T-helper 2 cell treated with Interferon-gamma antibody and Interleukin-4, amounts not matched to agents 5 μg/mL and 100 μg/mL, for 36 hours (primary cell): ENCODE results near the gene ZRSR2.

ENCODE experiments used
- DNase-seq: peaks from one replicate; pipeline ENCODE4 v3.0.0; 2021; ENCODE audit warnings: low spot score
- H3K27ac Mint-ChIP-seq: one replicate; pipeline ENCODE4 v1.8.0; 2021; ENCODE audit warnings: mild to moderate bottlenecking, mixed read lengths
- H3K27me3 Mint-ChIP-seq: one replicate; pipeline ENCODE4 v1.8.0; 2021; ENCODE audit warnings: low read depth, mixed read lengths
- H3K36me3 Mint-ChIP-seq: one replicate; pipeline ENCODE4 v1.8.0; 2021; ENCODE audit warnings: low read depth, mixed read lengths
- H3K4me1 Mint-ChIP-seq: one replicate; pipeline ENCODE4 v1.8.0; 2021; ENCODE audit warnings: low read depth, mixed read lengths
- H3K4me3 Mint-ChIP-seq: one replicate; pipeline ENCODE4 v1.8.0; 2022; ENCODE audit warnings: mild to moderate bottlenecking, moderate library complexity, mixed read lengths
- H3K9me3 Mint-ChIP-seq: one replicate; pipeline ENCODE4 v1.8.0; 2021; ENCODE audit warnings: mixed read lengths

Gene ZRSR2

GRCh38 chrX:15761564-15762191, 28.6 kb upstream of the ZRSR2 start:
- no peaks in the 10 kb centered on the region for H3K9me3 Mint-ChIP-seq
- DNase-seq: peak; percentile 12
- no peaks in the 10 kb centered on the region for H3K27me3 Mint-ChIP-seq
- H3K4me1 Mint-ChIP-seq: peaks cover 33% of the 10 kb centered on the region
- peak overlapping the region; percentile 36 for H3K4me3 Mint-ChIP-seq
- H3K36me3 Mint-ChIP-seq: peaks cover 11% of the 10 kb centered on the region
- peak overlapping the region; percentile 81 for H3K27ac Mint-ChIP-seq

- DNase-seq: no peak
- H3K36me3 Mint-ChIP-seq: peaks cover 24% of the 10 kb centered on the region
- peak overlapping the region; percentile 45 for H3K27ac Mint-ChIP-seq
Observed at GRCh38 chrX:15769300-15769954, 20.9 kb upstream of the ZRSR2 start.

DNA sequence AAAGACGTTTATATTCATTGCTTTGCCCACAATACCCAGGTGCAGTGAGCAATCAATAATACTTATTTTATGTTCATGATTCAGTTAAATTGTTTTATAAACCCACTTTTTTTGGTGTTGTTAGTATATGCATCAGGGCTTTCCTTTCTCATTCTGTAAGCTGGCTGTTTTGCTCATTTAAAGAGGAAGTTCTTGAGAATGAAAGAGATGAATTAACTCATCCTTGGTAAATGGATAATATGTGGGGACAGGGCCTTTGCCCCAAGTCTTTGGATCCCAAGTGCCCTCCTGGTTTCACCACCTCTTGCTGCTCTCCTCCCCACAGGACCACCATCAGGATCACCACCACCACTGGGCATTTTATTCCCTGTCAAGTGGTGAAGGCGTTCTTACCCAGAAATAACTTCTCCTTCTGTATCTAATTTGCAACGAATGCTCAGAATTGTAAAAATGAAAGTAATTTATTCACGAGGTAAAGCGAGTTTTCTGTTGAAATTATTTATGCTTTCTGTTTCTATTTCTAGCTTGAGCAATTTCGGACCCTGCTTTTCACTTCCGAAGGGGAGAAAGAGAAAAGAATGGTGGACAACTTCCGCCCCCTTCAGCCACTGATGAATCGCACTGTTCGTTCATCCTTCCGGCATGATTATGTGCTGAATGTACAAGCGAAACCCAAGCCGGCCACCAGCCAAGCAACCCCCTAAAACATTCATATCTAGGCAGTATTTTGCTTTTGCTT, 8.2 kb upstream of the ZRSR2 start:
- Mint-ChIP-seq H3K36me3 (peaks cover 24% of the 10 kb centered on the region), H3K4me3 (peak overlapping the region; percentile 89), H3K9me3 (no peaks in the 10 kb centered on the region), H3K27ac (peak overlapping the region; percentile 99), H3K4me1 (peaks cover 3% of the 10 kb centered on the region), H3K27me3 (no peaks in the 10 kb centered on the region)
- no peak for DNase-seq

More at GRCh38 chrX:15769300-15769954, 20.9 kb upstream of the ZRSR2 start:
- peaks cover 14% of the 10 kb centered on the region for H3K4me1 Mint-ChIP-seq
- H3K9me3 Mint-ChIP-seq: peaks cover 7% of the 10 kb centered on the region
- H3K4me3 Mint-ChIP-seq: no peak overlapping the region
- no peaks in the 10 kb centered on the region for H3K27me3 Mint-ChIP-seq

- H3K4me3 Mint-ChIP-seq: no peak overlapping the region
- no peaks in the 10 kb centered on the region for H3K9me3 Mint-ChIP-seq
- DNase-seq: no peak
- H3K27ac Mint-ChIP-seq: no peak overlapping the region
- no peaks in the 10 kb centered on the region for H3K27me3 Mint-ChIP-seq
- peaks cover 3% of the 10 kb centered on the region for H3K4me1 Mint-ChIP-seq
- H3K36me3 Mint-ChIP-seq: peaks cover 19% of the 10 kb centered on the region
Observed at GRCh38 chrX:15785176-15785750, 5.0 kb upstream of the ZRSR2 start.

- DNase-seq: no peak
- H3K4me3 Mint-ChIP-seq: no peak overlapping the region
- H3K27ac Mint-ChIP-seq: no peak overlapping the region
- H3K4me1 Mint-ChIP-seq: peaks cover 3% of the 10 kb centered on the region
- peaks cover 14% of the 10 kb centered on the region for H3K36me3 Mint-ChIP-seq
- no peaks in the 10 kb centered on the region for H3K9me3 Mint-ChIP-seq
- H3K27me3 Mint-ChIP-seq: no peaks in the 10 kb centered on the region
Observed at GRCh38 chrX:15786915-15787314, 3.4 kb upstream of the ZRSR2 start.

- H3K27ac Mint-ChIP-seq: no peak overlapping the region
- no peak overlapping the region for H3K4me3 Mint-ChIP-seq
- H3K4me1 Mint-ChIP-seq: peaks cover 11% of the 10 kb centered on the region
- H3K36me3 Mint-ChIP-seq: peaks cover 11% of the 10 kb centered on the region
- no peaks in the 10 kb centered on the region for H3K9me3 Mint-ChIP-seq
- DNase-seq: no peak
- H3K27me3 Mint-ChIP-seq: no peaks in the 10 kb centered on the region
Observed at GRCh38 chrX:15790769-15791290, 546 bp downstream of the ZRSR2 start.

- no peak for DNase-seq
- H3K4me3 Mint-ChIP-seq: no peak overlapping the region
- H3K27me3 Mint-ChIP-seq: no peaks in the 10 kb centered on the region
- no peaks in the 10 kb centered on the region for H3K9me3 Mint-ChIP-seq
- peaks cover 18% of the 10 kb centered on the region for H3K4me1 Mint-ChIP-seq
- H3K36me3 Mint-ChIP-seq: peaks cover 28% of the 10 kb centered on the region
- H3K27ac Mint-ChIP-seq: no peak overlapping the region
Observed at GRCh38 chrX:15797707-15798106, 7.4 kb downstream of the ZRSR2 start.

GRCh38 chrX:15804563-15804962, 14.3 kb downstream of the ZRSR2 start:
- no peak overlapping the region for H3K27ac Mint-ChIP-seq

DNA sequence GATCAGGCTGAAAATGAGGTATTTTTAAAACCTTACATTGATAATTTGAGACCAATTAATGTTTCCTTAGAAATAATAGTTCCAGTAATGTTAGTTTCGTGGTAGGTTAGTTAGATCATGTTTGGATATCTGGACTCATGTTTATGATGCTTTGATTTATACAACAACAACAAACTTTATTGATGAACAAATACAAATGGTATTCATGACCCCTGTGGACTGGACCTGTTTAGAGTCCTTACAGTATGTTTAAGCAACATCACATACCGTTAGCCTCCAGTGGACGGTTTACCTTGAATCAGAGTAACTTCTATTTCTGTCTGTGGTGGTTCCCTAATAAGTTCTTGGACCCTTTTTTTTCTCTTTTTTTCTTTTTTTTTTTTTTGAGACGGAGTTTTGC, 18.0 kb downstream of the ZRSR2 start:
- no peak for DNase-seq
- Mint-ChIP-seq H3K27ac (no peak overlapping the region), H3K27me3 (no peaks in the 10 kb centered on the region), H3K9me3 (no peaks in the 10 kb centered on the region), H3K36me3 (peaks cover 39% of the 10 kb centered on the region), H3K4me3 (no peak overlapping the region), H3K4me1 (peaks cover 3% of the 10 kb centered on the region)

More at GRCh38 chrX:15804563-15804962, 14.3 kb downstream of the ZRSR2 start:
- Mint-ChIP-seq H3K36me3 (peaks cover 23% of the 10 kb centered on the region), H3K9me3 (no peaks in the 10 kb centered on the region), H3K27me3 (no peaks in the 10 kb centered on the region), H3K4me3 (no peak overlapping the region), H3K4me1 (no peaks in the 10 kb centered on the region)
- no peak for DNase-seq

DNA sequence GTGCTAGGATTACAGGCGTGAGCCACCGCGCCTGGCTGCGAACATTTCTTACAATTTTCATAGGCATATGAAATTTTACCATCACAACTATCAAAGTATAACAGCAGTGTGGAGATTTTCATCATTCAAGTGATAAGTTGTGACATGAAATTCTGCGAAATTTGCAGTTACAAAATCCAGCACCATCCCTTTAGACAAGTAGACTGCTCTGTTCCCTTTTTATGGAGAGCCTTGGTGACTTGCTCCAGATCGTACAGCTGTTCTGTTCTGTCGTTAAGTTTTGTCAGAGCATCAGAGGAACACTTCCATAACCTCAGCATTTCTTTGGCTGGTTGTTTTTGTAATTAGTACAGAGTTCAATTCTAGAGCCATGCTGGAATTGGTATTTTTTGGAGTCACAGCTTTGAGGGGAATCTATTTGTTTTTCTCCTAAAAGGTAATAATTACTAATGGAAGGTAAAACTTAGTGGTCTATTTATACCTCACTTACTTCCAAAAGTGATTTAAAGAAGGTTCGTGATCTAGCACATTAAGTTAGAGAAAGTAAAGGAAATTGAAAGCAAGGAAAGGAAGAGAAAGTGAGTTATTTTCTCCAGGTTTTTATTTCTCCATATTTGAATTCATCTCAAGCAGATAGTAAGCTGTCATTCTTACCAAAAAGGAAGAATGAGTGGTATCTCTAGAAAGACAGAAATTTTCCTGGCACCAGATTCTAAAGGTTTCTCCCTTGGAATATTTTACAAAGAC, 22.1 kb downstream of the ZRSR2 start:
- Mint-ChIP-seq H3K4me3 (no peak overlapping the region), H3K9me3 (no peaks in the 10 kb centered on the region), H3K27ac (no peak overlapping the region), H3K4me1 (peaks cover 28% of the 10 kb centered on the region), H3K36me3 (peaks cover 45% of the 10 kb centered on the region), H3K27me3 (no peaks in the 10 kb centered on the region)
- no peak for DNase-seq

DNA sequence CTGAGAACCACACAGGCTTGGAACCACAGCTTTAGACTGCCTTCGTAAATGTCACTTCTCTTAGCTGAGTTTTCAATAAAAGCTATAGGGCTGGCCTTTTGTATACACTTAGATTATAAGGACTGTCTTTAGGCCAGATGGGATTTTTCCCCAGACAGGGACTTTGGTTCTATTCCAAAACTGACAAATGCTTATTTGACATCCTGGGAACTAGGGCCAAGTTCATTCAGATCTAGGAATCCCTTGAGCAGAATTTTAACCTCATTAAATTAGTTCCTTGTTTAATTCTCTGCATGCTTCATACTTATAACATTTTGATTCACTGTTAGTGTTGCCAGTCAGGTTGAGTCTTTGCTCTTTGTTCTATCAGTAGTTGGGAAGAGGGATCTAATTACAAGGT, 23.1 kb downstream of the ZRSR2 start:
- Mint-ChIP-seq H3K27me3 (no peaks in the 10 kb centered on the region), H3K4me3 (no peak overlapping the region), H3K4me1 (peaks cover 32% of the 10 kb centered on the region), H3K27ac (no peak overlapping the region), H3K9me3 (no peaks in the 10 kb centered on the region), H3K36me3 (peaks cover 49% of the 10 kb centered on the region)
- DNase-seq: no peak

- peaks cover 32% of the 10 kb centered on the region for H3K4me1 Mint-ChIP-seq
- H3K36me3 Mint-ChIP-seq: peaks cover 43% of the 10 kb centered on the region
- H3K27me3 Mint-ChIP-seq: no peaks in the 10 kb centered on the region
- H3K27ac Mint-ChIP-seq: peak overlapping the region; percentile 49
- DNase-seq: no peak
- no peak overlapping the region for H3K4me3 Mint-ChIP-seq
- H3K9me3 Mint-ChIP-seq: no peaks in the 10 kb centered on the region
Observed at GRCh38 chrX:15814771-15815365, 24.6 kb downstream of the ZRSR2 start.

GRCh38 chrX:15815779-15816437, 25.6 kb downstream of the ZRSR2 start:
- no peaks in the 10 kb centered on the region for H3K9me3 Mint-ChIP-seq
- DNase-seq: peak; percentile 24
- H3K36me3 Mint-ChIP-seq: peaks cover 45% of the 10 kb centered on the region
- peak overlapping the region; percentile 36 for H3K4me3 Mint-ChIP-seq
- H3K27me3 Mint-ChIP-seq: no peaks in the 10 kb centered on the region
- peaks cover 38% of the 10 kb centered on the region for H3K4me1 Mint-ChIP-seq
- H3K27ac Mint-ChIP-seq: peak overlapping the region; percentile 72
